HG02885 (cell line): ENCODE measurements around the gene OPCML.

Source experiments
- ATAC-seq: cut with Tn5 transposase; IDR thresholded peaks from one replicate; pipeline ENCODE4 v1.9.1; 2021; ENCODE audit warnings: mild to moderate bottlenecking; ENCODE audit not compliant: unreplicated experiment, poor library complexity

Gene OPCML

GRCh38 chr11:132742929-132743328 lies 789.4 kb downstream of the OPCML start:
- no peak for ATAC-seq

- ATAC-seq: no peak
Measured at GRCh38 chr11:132734217-132734616, 798.1 kb downstream of the OPCML start.

GRCh38 chr11:132728026-132728425 lies 804.3 kb downstream of the OPCML start:
- no peak for ATAC-seq

- no peak for ATAC-seq
Measured at GRCh38 chr11:132721526-132721925, 810.8 kb downstream of the OPCML start.

GRCh38 chr11:132719684-132720083 lies 812.6 kb downstream of the OPCML start:
- ATAC-seq: no peak

GRCh38 chr11:132718711-132719671 lies 813.3 kb downstream of the OPCML start:
- ATAC-seq: no peak

GRCh38 chr11:132717824-132718223 lies 814.5 kb downstream of the OPCML start:
- no peak for ATAC-seq

- no peak for ATAC-seq
Measured at GRCh38 chr11:132716037-132716436, 816.3 kb downstream of the OPCML start.

GRCh38 chr11:132714859-132715440 lies 817.4 kb downstream of the OPCML start:
- no peak for ATAC-seq

- ATAC-seq: no peak
Measured at GRCh38 chr11:132712466-132712865, 819.8 kb downstream of the OPCML start.

- no peak for ATAC-seq
Measured at GRCh38 chr11:132704781-132705375, 827.4 kb downstream of the OPCML start.

- no peak for ATAC-seq
Measured at GRCh38 chr11:132692891-132693290, 839.4 kb downstream of the OPCML start.

GRCh38 chr11:132691848-132692550 lies 840.3 kb downstream of the OPCML start:
- no peak for ATAC-seq

- ATAC-seq: no peak
Measured at GRCh38 chr11:132686886-132687285, 845.4 kb downstream of the OPCML start.

GRCh38 chr11:132685174-132685611 lies 847.1 kb downstream of the OPCML start:
- ATAC-seq: no peak

- ATAC-seq: no peak
Measured at GRCh38 chr11:132683602-132684001, 848.7 kb downstream of the OPCML start.

- ATAC-seq: no peak
Measured at GRCh38 chr11:132681971-132682370, 850.3 kb downstream of the OPCML start.

- no peak for ATAC-seq
Measured at GRCh38 chr11:132680584-132680983, 851.7 kb downstream of the OPCML start.

GRCh38 chr11:132674151-132674550 lies 858.1 kb downstream of the OPCML start:
- no peak for ATAC-seq

- no peak for ATAC-seq
Measured at GRCh38 chr11:132671851-132672370, 860.4 kb downstream of the OPCML start.
